H9 (cell line): ENCODE measurements around the gene LIN28B. TPM values are rescaled to one million over a fixed set of nuclear protein-coding genes. Genes with fewer than 3 reads are reported as not detected.

Source experiments
- DNase-seq: peaks from one replicate; pipeline ENCODE4 v3.0.0-alpha.2; 2017
- H2AFZ ChIP-seq: one replicate; pipeline ENCODE4 v1.6.1; 2013; ENCODE audit warnings: mild to moderate bottlenecking, low read length, control low read depth, moderate library complexity
- H2AK5ac ChIP-seq: 2 replicates; pipeline ENCODE4 v1.6.1; 2013; ENCODE audit warnings: low read length, control low read depth, mixed read lengths; ENCODE audit not compliant: insufficient read length
- H2BK120ac ChIP-seq: one replicate; pipeline ENCODE4 v1.6.1; 2013; ENCODE audit warnings: low read depth, mild to moderate bottlenecking, low read length, control low read depth, inconsistent platforms; ENCODE audit not compliant: poor library complexity, severe bottlenecking
- H2BK12ac ChIP-seq: 2 replicates; pipeline ENCODE4 v1.6.1; 2013; ENCODE audit warnings: low read length, control low read depth, mixed read lengths, low read depth; ENCODE audit not compliant: insufficient read length
- H2BK15ac ChIP-seq: 2 replicates; pipeline ENCODE4 v1.6.1; 2013; ENCODE audit warnings: low read depth, low read length, control low read depth
- H2BK20ac ChIP-seq: one replicate; pipeline ENCODE4 v1.6.1; 2013; ENCODE audit warnings: low read depth, mild to moderate bottlenecking, low read length, control low read depth, inconsistent platforms; ENCODE audit not compliant: poor library complexity, severe bottlenecking
- H2BK5ac ChIP-seq: 2 replicates; pipeline ENCODE4 v1.6.1; 2013; ENCODE audit warnings: low read length, control low read depth, mixed read lengths; ENCODE audit not compliant: insufficient read length
- H3K14ac ChIP-seq: 2 replicates; pipeline ENCODE4 v1.6.1; 2013; ENCODE audit warnings: low read length, control low read depth; ENCODE audit not compliant: insufficient read depth
- H3K18ac ChIP-seq: 2 replicates; pipeline ENCODE4 v1.6.1; 2013; ENCODE audit warnings: low read depth, mild to moderate bottlenecking, mixed read lengths, low read length, control low read depth; ENCODE audit not compliant: insufficient read length
- H3K23ac ChIP-seq: 2 replicates; pipeline ENCODE4 v1.6.1; 2013; ENCODE audit warnings: low read length, control low read depth, mixed read lengths, low read depth; ENCODE audit not compliant: insufficient read length
- H3K23me2 ChIP-seq: 2 replicates; pipeline ENCODE4 v1.6.1; 2013; ENCODE audit warnings: low read depth, mild to moderate bottlenecking, mixed read lengths, low read length, control low read depth; ENCODE audit not compliant: insufficient read length, poor library complexity, severe bottlenecking
- H3K27ac ChIP-seq: 2 replicates; pipeline ENCODE4 v1.5.1; 2013; ENCODE audit warnings: low read length, control low read depth, mixed read lengths, low read depth; ENCODE audit not compliant: insufficient read length
- H3K27me3 ChIP-seq: 2 replicates; pipeline ENCODE4 v1.6.1; 2013; ENCODE audit warnings: low read length, control low read depth, inconsistent platforms; ENCODE audit not compliant: insufficient read depth
- H3K4ac ChIP-seq: 2 replicates; pipeline ENCODE4 v1.6.1; 2013; ENCODE audit warnings: low read depth, mild to moderate bottlenecking, control low read depth, inconsistent platforms, low read length, moderate library complexity
- H3K4me1 ChIP-seq: 2 replicates; pipeline ENCODE4 v1.6.1; 2013; ENCODE audit warnings: low read length, control low read depth, inconsistent platforms; ENCODE audit not compliant: insufficient read depth
- H3K4me2 ChIP-seq: 2 replicates; pipeline ENCODE4 v1.6.1; 2013; ENCODE audit warnings: low read length, control low read depth, mixed read lengths; ENCODE audit not compliant: insufficient read length, insufficient read depth
- H3K56ac ChIP-seq: 2 replicates; pipeline ENCODE4 v1.6.1; 2013; ENCODE audit warnings: low read depth, mild to moderate bottlenecking, mixed read lengths, low read length, control low read depth; ENCODE audit not compliant: insufficient read length
- H3K79me1 ChIP-seq: 2 replicates; pipeline ENCODE4 v1.6.1; 2013; ENCODE audit warnings: low read depth, mild to moderate bottlenecking, moderate library complexity, low read length, control low read depth, inconsistent platforms; ENCODE audit not compliant: insufficient read depth, poor library complexity, severe bottlenecking
- H3K79me2 ChIP-seq: 2 replicates; pipeline ENCODE4 v1.6.1; 2013; ENCODE audit warnings: low read length, control low read depth, inconsistent platforms; ENCODE audit not compliant: insufficient read depth
- H3K9ac ChIP-seq: 2 replicates; pipeline ENCODE4 v1.6.1; 2013; ENCODE audit warnings: low read length, control low read depth, mixed read lengths; ENCODE audit not compliant: insufficient read length; ENCODE audit errors: extremely low read depth
- H3K9me3 ChIP-seq: one replicate; pipeline ENCODE4 v1.6.1; 2013; ENCODE audit warnings: low read depth, low read length, inconsistent platforms; ENCODE audit not compliant: control insufficient read depth
- H3T11ph ChIP-seq: one replicate; pipeline ENCODE4 v1.6.1; 2013; ENCODE audit warnings: mild to moderate bottlenecking, low read length, control low read depth, inconsistent platforms
- H4K20me1 ChIP-seq: one replicate; pipeline ENCODE4 v1.6.1; 2013; ENCODE audit not compliant: control insufficient read depth, insufficient read length, insufficient read depth
- H4K5ac ChIP-seq: 2 replicates; pipeline ENCODE4 v1.6.1; 2013; ENCODE audit warnings: low read depth, mild to moderate bottlenecking, mixed read lengths, low read length, control low read depth; ENCODE audit not compliant: insufficient read length
- H4K8ac ChIP-seq: replicated peaks from 2 replicates; pipeline ENCODE4 v1.6.1; 2013; ENCODE audit warnings: low read length, control low read depth, mixed read lengths, low read depth; ENCODE audit not compliant: insufficient read length
- H4K91ac ChIP-seq: 2 replicates; pipeline ENCODE4 v1.6.1; 2013; ENCODE audit warnings: low read depth, mild to moderate bottlenecking, moderate library complexity, mixed read lengths, low read length, control low read depth; ENCODE audit not compliant: insufficient read length
- H3K27ac Mint-ChIP-seq, 3 experiments: 2 replicates in 2 of 3; 3 replicates in 1 of 3; pipeline ENCODE4 v1.8.0; 2020 to 2021; ENCODE audit warnings: mixed read lengths in 3 of 3, mild to moderate bottlenecking in 1 of 3, moderate library complexity in 1 of 3
- H3K27me3 Mint-ChIP-seq: 2 replicates; pipeline ENCODE4 v1.8.0; 2021; ENCODE audit warnings: low read depth, mild to moderate bottlenecking, moderate library complexity, mixed read lengths
- H3K36me3 Mint-ChIP-seq, 3 experiments: 2 replicates in 2 of 3; 3 replicates in 1 of 3; pipeline ENCODE4 v1.8.0; 2020 to 2021; ENCODE audit warnings: low read depth in 3 of 3, mixed read lengths in 3 of 3; ENCODE audit not compliant: insufficient read depth in 1 of 3
- H3K4me1 Mint-ChIP-seq, 2 experiments: 2 replicates each; pipeline ENCODE4 v1.8.0; 2020; ENCODE audit warnings: mixed read lengths in 2 of 2
- H3K4me3 Mint-ChIP-seq, 2 experiments: 2 replicates in 1 of 2; 3 replicates in 1 of 2; pipeline ENCODE4 v1.8.0; 2020 to 2021; ENCODE audit warnings: mild to moderate bottlenecking in 2 of 2, mixed read lengths in 2 of 2, moderate library complexity in 1 of 2
- H3K9me3 Mint-ChIP-seq, 2 experiments: 2 replicates in 1 of 2; 3 replicates in 1 of 2; pipeline ENCODE4 v1.8.0; 2020; ENCODE audit warnings: mild to moderate bottlenecking in 2 of 2, mixed read lengths in 2 of 2, moderate library complexity in 1 of 2
- CTCF ChIP-seq: fragments of 200-600 bp; sonication (generic); conservative IDR thresholded peaks from 3 replicates; pipeline ENCODE4 v1.8.0; 2021; ENCODE audit warnings: antibody characterized with exemption, mild to moderate bottlenecking
- WGBS: extraction: QIAGEN DNeasy Blood & Tissue Kit; methylation state at CpG from one replicate; pipeline ENCODE4 v1.1.7; 2013; ENCODE audit warnings: missing lambda C conversion rate, low lambda C conversion rate, mixed read lengths; ENCODE audit not compliant: insufficient read length; ENCODE audit errors: extremely low coverage; 5-methylcytosine and 5-hydroxymethylcytosine counted together
- total RNA-seq: library from RNA; stranded (reverse); gene quantifications from 2 replicates; pipeline ENCODE4 v1.2.1, GENCODE V29; 2021

LIN28B gene
- total RNA-seq, 1 experiment from 2014 or later, result 110 TPM

GRCh38 chr6:105001906-105002305, 45.0 kb downstream of the LIN28B start:
- H2AFZ ChIP-seq, result no peak overlapping the region
- H4K8ac ChIP-seq, result no peak overlapping the region
- no peak overlapping the region for H2AK5ac ChIP-seq
- H4K20me1 ChIP-seq, result no peaks in the 10 kb centered on the region
- H3K23ac ChIP-seq, result no peak overlapping the region
- no peak for DNase-seq
- peaks cover 14 to 19% of the 10 kb centered on the region in 2 experiments for H3K4me1 Mint-ChIP-seq
- peaks cover 5% of the 10 kb centered on the region; the same call in 1 of the 2 replicates for H3K79me2 ChIP-seq
- H4K91ac ChIP-seq, result no peak overlapping the region
- H2BK120ac ChIP-seq, result no peak overlapping the region
- H3K9me3 ChIP-seq, result no peaks in the 10 kb centered on the region
- H2BK12ac ChIP-seq, result no peak overlapping the region
- no peak overlapping the region for H3K27ac ChIP-seq
- no peaks in the 10 kb centered on the region; the same call in 1 of the 2 replicates for H3K4me1 ChIP-seq
- no peak overlapping the region for H3K56ac ChIP-seq
- no peak overlapping the region for H2BK20ac ChIP-seq
- H3K14ac ChIP-seq, result no peak overlapping the region
- H2BK15ac ChIP-seq, result no peak overlapping the region
- H4K5ac ChIP-seq, result no peak overlapping the region
- peaks cover 4 to 18% (median 9%) of the 10 kb centered on the region in 3 experiments; a peak in 6 of 7 replicates for H3K36me3 Mint-ChIP-seq
- H3K9me3 Mint-ChIP-seq, result no peaks in the 10 kb centered on the region
- H3K9ac ChIP-seq, result no peak overlapping the region
- WGBS, result no CpG with 5 or more reads among the region's 1 CpG
- TF ChIP-seq CTCF, result no peak
- H3K4ac ChIP-seq, result no peak overlapping the region
- no peak overlapping the region; a peak in 1 of 7 replicates for H3K27ac Mint-ChIP-seq
- no peak overlapping the region for H3K4me2 ChIP-seq
- no peaks in the 10 kb centered on the region for H3K23me2 ChIP-seq
- no peak overlapping the region for H3K18ac ChIP-seq
- H3T11ph ChIP-seq, result no peak overlapping the region
- no peaks in the 10 kb centered on the region for H3K27me3 ChIP-seq
- no peaks in the 10 kb centered on the region for H3K27me3 Mint-ChIP-seq
- peaks cover 8% of the 10 kb centered on the region for H3K79me1 ChIP-seq
- no peak overlapping the region for H2BK5ac ChIP-seq
- no peak overlapping the region; a peak in 1 of 5 replicates for H3K4me3 Mint-ChIP-seq
